DMS53 (cell line): ENCODE data around the gene PCDHA11.
"Not testable (repeated sequence)": the region's sequence is repeated elsewhere in the genome, so short reads cannot be mapped to it uniquely, and the experiment has no call there.

Source experiments
- DNase-seq: peaks from one replicate; lab custom pipeline; 2025; lab: John Stamatoyannopoulos, UW

The PCDHA11 gene

GRCh38 chr5:140855772-140856674, 12.7 kb upstream of the PCDHA11 start, which contains the start of gene PCDHA10:
PCDHA10 (plus strand) TSS chr5:140855897; CDS start chr5:140856049, 152 bp downstream.
- peak; percentile 88 for DNase-seq

DNA sequence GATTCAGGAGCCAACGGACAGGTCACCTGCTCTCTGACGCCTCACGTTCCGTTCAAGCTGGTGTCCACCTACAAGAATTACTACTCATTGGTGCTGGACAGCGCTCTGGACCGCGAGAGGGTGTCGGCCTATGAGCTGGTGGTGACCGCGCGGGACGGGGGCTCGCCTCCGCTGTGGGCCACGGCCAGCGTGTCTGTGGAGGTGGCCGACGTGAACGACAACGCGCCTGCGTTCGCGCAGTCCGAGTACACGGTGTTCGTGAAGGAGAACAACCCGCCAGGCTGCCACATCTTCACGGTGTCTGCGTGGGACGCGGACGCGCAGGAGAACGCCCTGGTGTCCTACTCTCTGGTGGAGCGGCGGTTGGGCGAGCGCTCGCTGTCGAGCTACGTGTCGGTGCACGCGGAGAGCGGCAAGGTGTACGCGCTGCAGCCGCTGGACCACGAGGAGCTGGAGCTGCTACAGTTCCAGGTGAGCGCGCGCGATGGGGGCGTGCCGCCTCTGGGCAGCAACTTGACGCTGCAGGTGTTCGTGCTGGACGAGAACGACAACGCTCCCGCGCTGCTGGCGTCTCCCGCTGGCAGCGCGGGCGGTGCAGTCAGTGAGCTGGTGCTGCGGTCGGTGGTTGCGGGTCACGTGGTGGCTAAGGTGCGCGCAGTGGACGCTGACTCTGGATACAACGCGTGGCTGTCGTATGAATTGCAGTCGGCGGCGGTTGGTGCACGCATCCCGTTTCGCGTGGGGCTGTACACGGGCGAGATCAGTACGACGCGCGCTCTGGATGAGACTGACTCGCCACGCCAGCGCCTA, 11.4 kb upstream of the PCDHA11 start:
- no peak for DNase-seq

- DNase-seq, result no peak
These were observed 10.8 kb upstream of the PCDHA11 start for GRCh38 chr5:140857987-140858240.

GRCh38 chr5:140862441-140863295, 6.1 kb upstream of the PCDHA11 start:
- no peak for DNase-seq

DNA sequence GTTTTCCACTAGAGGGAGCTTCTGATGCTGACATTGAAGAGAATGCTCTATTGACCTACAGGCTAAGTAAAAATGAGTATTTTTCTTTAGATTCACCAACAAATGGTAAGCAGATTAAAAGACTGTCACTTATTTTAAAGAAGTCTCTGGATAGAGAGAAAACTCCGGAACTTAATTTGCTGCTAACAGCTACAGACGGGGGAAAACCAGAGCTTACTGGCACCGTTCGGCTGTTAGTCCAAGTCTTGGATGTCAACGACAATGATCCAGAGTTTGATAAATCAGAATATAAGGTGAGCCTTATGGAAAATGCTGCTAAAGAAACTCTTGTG, 764 bp downstream of the PCDHA11 start:
- no peak for DNase-seq

- no peak for DNase-seq
These were observed 1.8 kb downstream of the PCDHA11 start for GRCh38 chr5:140870221-140871201.

- peak; percentile 76 for DNase-seq
These were observed 6.6 kb downstream of the PCDHA11 start, which contains the start of gene PCDHA12 for GRCh38 chr5:140875085-140876065. PCDHA12 (plus strand) TSS chr5:140875308; CDS start chr5:140875473, 165 bp downstream.

- not testable (repeated sequence) for DNase-seq
These were observed 7.9 kb downstream of the PCDHA11 start for GRCh38 chr5:140876541-140877261.

DNA sequence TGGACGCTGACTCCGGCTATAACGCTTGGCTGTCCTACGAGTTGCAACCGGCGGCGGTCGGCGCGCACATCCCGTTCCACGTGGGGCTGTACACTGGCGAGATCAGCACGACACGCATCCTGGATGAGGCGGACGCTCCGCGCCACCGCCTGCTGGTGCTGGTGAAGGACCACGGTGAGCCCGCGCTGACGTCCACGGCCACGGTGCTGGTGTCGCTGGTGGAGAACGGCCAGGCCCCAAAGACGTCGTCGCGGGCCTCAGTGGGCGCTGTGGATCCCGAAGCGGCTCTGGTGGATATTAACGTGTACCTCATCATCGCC, 8.5 kb downstream of the PCDHA11 start:
- no peak for DNase-seq

DNA sequence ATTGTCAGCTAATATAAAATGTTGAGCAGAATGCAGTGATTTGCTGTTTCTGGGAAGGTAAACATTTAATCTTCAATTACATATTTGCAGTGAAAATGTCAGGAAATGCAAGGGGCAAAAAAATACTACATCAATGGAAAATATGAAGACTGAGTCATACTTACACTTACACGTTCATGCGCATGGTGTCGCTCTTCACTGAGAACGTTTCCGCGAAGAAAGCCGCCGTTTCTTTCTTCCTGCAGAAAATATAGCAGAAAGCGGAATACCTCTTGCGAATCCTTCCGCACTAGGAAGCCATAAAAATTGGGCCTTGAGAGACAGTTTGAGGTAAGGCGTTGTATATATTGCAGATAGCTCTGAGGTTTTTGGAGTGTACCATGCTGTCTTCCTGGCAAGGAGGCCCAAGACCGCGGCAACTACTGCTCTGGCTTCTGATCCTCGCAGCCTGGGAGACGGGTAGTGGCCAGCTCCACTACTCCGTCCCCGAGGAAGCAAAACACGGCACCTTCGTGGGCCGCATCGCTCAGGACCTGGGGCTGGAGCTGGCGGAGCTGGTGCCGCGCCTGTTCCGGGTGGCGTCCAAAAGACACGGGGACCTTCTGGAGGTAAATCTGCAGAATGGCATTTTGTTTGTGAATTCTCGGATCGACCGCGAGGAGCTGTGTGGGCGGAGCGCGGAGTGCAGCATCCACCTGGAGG, 13.3 kb downstream of the PCDHA11 start, which contains the start of gene PCDHA13:
TSS of gene PCDHA13 (plus strand) at position 236 of the 702 bp plus-strand sequence. CDS start at position 381, 145 bp downstream.
- peak; percentile 90 for DNase-seq

DNA sequence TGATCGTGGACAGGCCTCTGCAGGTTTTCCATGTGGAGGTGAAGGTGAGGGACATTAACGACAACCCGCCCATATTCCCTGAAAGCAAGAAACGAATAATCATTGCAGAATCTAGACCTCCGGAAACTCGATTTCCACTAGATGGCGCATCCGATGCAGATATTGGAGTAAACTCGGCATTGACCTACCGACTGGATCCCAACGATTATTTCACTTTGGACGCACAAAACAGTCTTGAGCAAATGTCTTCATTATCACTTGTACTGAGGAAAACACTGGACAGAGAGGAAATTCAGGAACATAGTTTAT, 13.8 kb downstream of the PCDHA11 start:
- peak; percentile 89 for DNase-seq

DNA sequence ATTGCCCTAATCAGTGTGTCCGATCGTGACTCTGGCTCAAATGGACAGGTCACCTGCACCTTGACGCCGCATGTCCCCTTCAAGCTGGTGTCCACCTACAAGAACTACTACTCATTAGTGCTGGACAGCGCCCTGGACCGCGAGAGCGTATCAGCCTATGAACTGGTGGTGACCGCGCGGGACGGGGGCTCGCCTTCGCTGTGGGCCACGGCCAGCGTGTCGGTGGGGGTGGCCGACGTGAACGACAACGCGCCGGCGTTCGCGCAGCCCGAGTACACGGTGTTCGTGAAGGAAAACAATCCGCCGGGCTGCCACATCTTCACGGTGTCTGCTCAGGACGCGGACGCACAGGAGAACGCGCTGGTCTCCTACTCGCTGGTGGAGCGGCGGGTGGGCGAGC, 14.6 kb downstream of the PCDHA11 start:
- DNase-seq, result no peak

GRCh38 chr5:140883927-140884697, 15.4 kb downstream of the PCDHA11 start:
- no peak for DNase-seq

GRCh38 chr5:140916325-140916724, 47.6 kb downstream of the PCDHA11 start:
- no peak for DNase-seq
